ENCODE measurements around the gene COG3. TPM values are rescaled to one million over a fixed set of nuclear protein-coding genes. Genes with fewer than 3 reads are reported as not detected.
A peak's percentile ranks its signal among the peaks of the same experiment; 100 is the strongest.

The COG3 gene, protein sequence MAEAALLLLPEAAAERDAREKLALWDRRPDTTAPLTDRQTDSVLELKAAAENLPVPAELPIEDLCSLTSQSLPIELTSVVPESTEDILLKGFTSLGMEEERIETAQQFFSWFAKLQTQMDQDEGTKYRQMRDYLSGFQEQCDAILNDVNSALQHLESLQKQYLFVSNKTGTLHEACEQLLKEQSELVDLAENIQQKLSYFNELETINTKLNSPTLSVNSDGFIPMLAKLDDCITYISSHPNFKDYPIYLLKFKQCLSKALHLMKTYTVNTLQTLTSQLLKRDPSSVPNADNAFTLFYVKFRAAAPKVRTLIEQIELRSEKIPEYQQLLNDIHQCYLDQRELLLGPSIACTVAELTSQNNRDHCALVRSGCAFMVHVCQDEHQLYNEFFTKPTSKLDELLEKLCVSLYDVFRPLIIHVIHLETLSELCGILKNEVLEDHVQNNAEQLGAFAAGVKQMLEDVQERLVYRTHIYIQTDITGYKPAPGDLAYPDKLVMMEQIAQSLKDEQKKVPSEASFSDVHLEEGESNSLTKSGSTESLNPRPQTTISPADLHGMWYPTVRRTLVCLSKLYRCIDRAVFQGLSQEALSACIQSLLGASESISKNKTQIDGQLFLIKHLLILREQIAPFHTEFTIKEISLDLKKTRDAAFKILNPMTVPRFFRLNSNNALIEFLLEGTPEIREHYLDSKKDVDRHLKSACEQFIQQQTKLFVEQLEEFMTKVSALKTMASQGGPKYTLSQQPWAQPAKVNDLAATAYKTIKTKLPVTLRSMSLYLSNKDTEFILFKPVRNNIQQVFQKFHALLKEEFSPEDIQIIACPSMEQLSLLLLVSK
- total RNA-seq (27.0 and 28.7 TPM in 2 replicates), polyA plus RNA-seq (17.4 and 18.9 TPM in 2 replicates), polyA minus RNA-seq (29.5 and 32.7 TPM in 2 replicates), Bru-seq, nascent RNA (percentile 90 among the genes with signal in this experiment), BruChase-seq, experiment 1, labeled RNA remaining after a 6-hour chase (percentile 76 among the genes with signal in this experiment), BruChase-seq, experiment 2, labeled RNA remaining after a 2-hour chase (percentile 87 among the genes with signal in this experiment)
- 20.0 and 21.9 TPM in 2 replicates for polyA plus RNA-seq (2011; cell fraction: cytosol; rRNA removed)
- polyA plus RNA-seq (2011; cell fraction: nucleus; rRNA removed) = 64.1 and 70.9 TPM in 2 replicates
- polyA plus RNA-seq (2012) = 16.7 and 21.1 TPM in 2 replicates
- 4.8 TPM for polyA minus RNA-seq (2011; cell fraction: cytosol; rRNA and poly(A)+ RNA removed)
- polyA minus RNA-seq (2011; cell fraction: nucleus; rRNA and poly(A)+ RNA removed) = 91.8 and 101 TPM in 2 replicates
- long read RNA-seq, full-length matches to known transcripts = 40 of 60 reads
- long read RNA-seq, partial matches to known transcripts = 5 of 60 reads
- long read RNA-seq, other reads (novel, unspliced or antisense) = 15 of 60 reads

- no peaks in the 10 kb centered on the region for H3K36me3 ChIP-seq (ENCODE audit: control insufficient read depth in 2 of 2, extremely low read depth in 1 of 2, insufficient read depth in 2 of 2, low read length in 2 of 2)
- H3K9me1 ChIP-seq (replicated peaks; ENCODE audit: control insufficient read depth, extremely low read depth, insufficient read depth, low read length) = no peaks in the 10 kb centered on the region
- peak within 1 kb of the TSS; percentile 72 for H3K27ac ChIP-seq (ENCODE audit: insufficient read depth, low read depth, low read length)
- peaks cover 4 to 8% of the 10 kb centered on the region in 2 experiments for H3K27me3 ChIP-seq (ENCODE audit: control insufficient read depth in 2 of 2, insufficient read depth in 2 of 2, low read length in 2 of 2)
- peak; percentile 96 for DNase-seq (ENCODE audit: low read depth, low spot score)
- peaks cover 54% of the 10 kb centered on the region for H3K79me2 ChIP-seq (ENCODE audit: control insufficient read depth, insufficient read depth, low read length)
- ChIA-PET CTCF (interaction anchor here (0.7 to 2.1 kb wide), 11 partner anchors 9 to 662 kb away, joined by 3 to 16 read pairs (median 4); partner anchors contain the start of gene SLC25A30), POLR2A (interaction anchor here (1.1 to 1.6 kb wide), 4 partner anchors 25 to 123 kb away, joined by 3 read pairs; partner anchors contain the start of gene SLC25A30)
- peak within 1 kb of the TSS; percentile 80 for H3K4me2 ChIP-seq (ENCODE audit: insufficient read depth, low read length)
- H2AFZ ChIP-seq (ENCODE audit: low read depth, low read length) = peak within 1 kb of the TSS; percentile 79
- intact Hi-C loops (cut with micrococcal nuclease) = loop anchor here (1.0 to 2.0 kb wide), 4 partner anchors 36 to 94 kb away; partner anchors contain the start of gene SLC25A30
- BruUV-seq (replicated peaks) = no TSS peak
- peak in 1 of 2 donors; percentile 25 for TF ChIP-seq CTCF (IDR thresholded peaks at IDR 0.05; ENCODE audit: extremely low read depth in 1 of 2, insufficient read depth in 1 of 2, low read depth in 1 of 2, low read length in 2 of 2)
- peak; percentile 73 for TF ChIP-seq POLR2AphosphoS5 (IDR thresholded peaks at IDR 0.05; ENCODE audit: insufficient read depth, low read depth, low read length)
- peak; percentile 63 for TF ChIP-seq POLR2A (IDR thresholded peaks at IDR 0.05; ENCODE audit: low read depth, low read length)
- TF ChIP-seq FOS (IDR thresholded peaks at IDR 0.05; ENCODE audit: borderline replicate concordance, insufficient read depth, low read length) = no peak
- no peak for TF ChIP-seq EZH2 (IDR thresholded peaks at IDR 0.05; ENCODE audit: borderline replicate concordance, low read depth, low read length, severe bottlenecking)
- peaks cover 7% of the 10 kb centered on the region for H4K20me1 ChIP-seq (replicated peaks; ENCODE audit: control insufficient read depth, extremely low read depth, insufficient read depth, low read length)
- dilution Hi-C loops (cut with MboI; ENCODE audit: extremely low pct_ligation_motif_present, low sequenced_read_pairs) = no loop called here
- peak within 1 kb of the TSS; percentile 91 for H3K9ac ChIP-seq (replicated peaks; ENCODE audit: extremely low read depth, insufficient read depth, low read length)
- peak; percentile 89 for FAIRE-seq
- peaks cover 12% of the 10 kb centered on the region for H3K4me1 ChIP-seq (ENCODE audit: control insufficient read depth, extremely low read depth, insufficient read depth, low read length)
- peak within 1 kb of the TSS; percentile 44 to 86 (median 71) for H3K4me3 ChIP-seq (replicated peaks in 1 of 3; ENCODE audit: insufficient read depth in 1 of 3, low read depth in 1 of 3, low read length in 3 of 3)
- no peaks in the 10 kb centered on the region for H3K9me3 ChIP-seq (replicated peaks; ENCODE audit: control insufficient read depth, insufficient read depth, low read length)
These were observed at the start of gene COG3 for GRCh38 chr13:45464687-45465453. Gene COG3 (plus strand): TSS chr13:45464939. CDS start chr13:45465037, 98 bp downstream.
